HG02943 (cell line): ENCODE results near the gene PRKAR1B.

Experiments used
- ATAC-seq: cut with Tn5 transposase; IDR thresholded peaks from one replicate; pipeline ENCODE4 v1.9.1; 2021; ENCODE audit warnings: mild to moderate bottlenecking, low read depth, moderate library complexity; ENCODE audit not compliant: unreplicated experiment

Gene PRKAR1B

DNA sequence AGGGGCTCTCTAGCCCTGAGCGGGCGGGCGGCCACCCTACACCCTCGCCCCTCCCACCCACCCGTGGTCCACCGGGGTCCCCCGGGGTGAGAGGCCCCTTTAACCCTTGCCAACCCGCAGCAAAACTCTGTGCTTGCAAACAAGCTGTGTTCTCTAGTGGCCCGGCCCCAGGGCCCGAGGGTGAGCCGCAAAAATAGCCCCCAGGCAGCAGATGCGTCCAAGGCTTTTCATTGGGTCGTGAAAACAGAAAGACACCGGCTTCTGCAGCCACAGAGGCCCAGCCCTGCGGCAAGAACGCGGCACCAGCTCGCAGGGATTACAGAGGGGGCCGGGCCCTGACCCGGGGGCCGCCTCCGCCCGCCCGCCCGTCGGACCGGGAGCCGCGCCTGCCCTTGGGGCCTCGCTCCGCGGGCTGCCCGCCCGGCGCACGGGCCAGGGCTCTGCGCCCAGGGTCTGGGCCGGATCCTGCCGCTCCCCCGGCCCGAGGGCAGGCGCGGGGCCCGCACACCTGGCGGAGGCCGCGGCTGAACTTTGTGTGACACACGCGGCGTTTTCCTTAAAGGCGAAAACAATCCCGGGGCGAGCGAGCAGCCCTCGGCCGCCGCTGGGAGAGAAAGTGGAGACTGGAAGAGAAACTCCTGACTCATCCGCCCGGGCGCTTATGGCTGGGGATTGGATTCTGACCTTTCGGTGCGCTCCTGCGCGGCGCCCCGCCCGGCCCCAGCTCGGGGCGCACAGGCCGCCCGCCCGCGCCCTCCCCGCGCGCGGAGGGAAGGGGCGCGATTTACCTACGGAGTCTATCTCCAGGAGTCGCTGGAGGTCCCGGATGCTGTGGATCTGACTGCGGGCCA lies 210.2 kb downstream of the PRKAR1B start:
- no peak for ATAC-seq

DNA sequence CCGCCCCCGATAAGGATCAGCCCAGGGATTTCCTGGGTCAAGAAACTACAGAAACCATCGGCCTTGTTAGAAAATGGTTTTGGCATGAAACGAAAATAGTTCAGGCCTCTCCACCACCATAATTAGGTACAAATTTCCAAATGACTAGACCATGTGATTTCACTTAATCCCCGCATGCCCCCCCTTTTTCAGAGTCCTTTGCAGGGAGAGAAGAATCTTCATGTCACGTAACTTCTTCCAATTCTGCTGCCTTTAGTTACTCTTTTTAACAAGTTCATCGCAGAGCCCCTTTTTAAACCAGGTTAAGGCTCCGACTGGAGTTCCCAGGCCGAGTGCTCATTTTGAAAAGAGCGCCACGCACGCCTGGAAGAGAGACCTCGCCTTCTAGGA lies 210.9 kb downstream of the PRKAR1B start:
- no peak for ATAC-seq

DNA sequence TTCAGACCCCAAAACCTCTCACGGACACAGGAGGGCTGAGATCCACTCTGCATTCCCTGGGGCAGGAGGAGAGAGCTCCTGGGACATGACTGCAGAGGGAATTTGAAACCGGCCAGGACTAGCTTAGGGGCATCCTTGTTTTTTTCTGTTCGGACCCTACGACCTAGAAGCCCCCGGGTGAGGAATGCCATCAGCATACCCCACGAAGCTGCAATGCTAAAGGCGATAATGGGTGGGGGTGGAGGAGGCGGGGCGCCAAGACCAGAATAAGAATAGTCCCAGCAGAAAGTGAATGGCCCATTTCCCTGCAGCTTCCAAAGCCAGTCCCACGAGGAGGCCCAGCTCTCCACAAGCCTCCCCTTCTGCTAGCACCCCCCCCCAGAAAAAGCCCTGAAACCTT lies 211.5 kb downstream of the PRKAR1B start:
- ATAC-seq = no peak

DNA sequence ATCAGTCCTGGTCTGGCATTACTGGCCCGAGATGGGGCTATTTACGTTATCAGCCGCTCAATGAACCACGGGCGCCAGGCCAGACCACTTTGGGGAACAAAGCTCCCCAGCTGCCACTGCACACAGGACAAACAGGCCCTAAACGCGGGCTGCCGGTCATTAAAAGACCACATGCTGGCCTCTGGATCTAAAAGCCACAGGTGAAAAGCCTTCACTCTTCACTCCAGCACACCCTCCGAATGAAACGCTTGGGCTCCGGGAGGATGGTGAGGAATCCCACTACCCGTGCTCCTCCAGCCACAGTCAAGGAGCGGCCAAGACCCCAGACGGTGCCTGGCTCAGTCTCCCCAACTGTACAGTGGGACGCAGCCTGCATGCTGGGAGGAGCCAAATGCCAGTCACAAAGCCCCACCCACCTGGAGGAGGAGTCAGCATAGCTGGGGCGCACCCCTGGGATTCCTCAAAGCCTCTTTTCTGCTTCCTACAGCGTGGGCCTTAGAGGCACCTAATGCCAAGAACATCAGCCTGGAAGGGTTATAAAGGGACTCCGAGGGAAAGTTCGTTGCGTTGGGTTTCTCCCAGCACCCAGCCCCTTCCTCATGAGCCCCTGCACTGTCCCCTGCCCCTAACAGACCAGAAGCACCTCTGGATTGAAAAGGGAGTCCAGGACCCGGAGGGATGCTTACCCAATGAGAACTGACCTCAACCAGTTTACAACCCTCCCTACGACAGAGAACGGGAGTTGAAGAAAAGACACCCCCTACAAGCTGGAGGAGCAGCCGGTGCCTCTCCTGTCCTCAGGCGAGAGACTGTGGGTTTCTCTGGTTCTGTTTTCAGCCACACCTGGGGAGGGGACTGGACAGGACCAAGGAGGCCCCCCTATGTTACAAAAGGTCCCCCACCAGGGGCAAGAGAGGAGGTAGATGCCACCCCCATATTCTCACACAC lies 212.2 kb downstream of the PRKAR1B start:
- no peak for ATAC-seq

DNA sequence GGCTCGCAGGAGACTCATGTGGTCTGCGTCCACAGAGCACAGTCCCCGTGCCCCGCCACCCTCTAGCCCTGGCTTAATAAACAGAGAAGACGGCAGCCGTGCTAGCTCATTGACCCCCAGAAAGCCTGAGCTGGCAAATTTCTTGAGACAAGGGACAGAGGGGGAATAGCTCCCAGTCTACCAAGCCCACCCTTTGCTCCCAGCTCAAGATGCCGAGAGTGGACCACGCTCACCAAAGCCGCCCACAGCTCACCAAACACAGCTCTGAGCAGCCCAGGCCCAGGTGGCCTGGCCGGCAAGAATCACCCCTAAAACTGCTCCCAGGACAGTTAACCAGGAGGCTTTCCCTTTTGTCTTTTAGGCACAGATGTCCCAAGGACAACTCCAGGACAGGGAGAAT lies 212.8 kb downstream of the PRKAR1B start:
- ATAC-seq = no peak

DNA sequence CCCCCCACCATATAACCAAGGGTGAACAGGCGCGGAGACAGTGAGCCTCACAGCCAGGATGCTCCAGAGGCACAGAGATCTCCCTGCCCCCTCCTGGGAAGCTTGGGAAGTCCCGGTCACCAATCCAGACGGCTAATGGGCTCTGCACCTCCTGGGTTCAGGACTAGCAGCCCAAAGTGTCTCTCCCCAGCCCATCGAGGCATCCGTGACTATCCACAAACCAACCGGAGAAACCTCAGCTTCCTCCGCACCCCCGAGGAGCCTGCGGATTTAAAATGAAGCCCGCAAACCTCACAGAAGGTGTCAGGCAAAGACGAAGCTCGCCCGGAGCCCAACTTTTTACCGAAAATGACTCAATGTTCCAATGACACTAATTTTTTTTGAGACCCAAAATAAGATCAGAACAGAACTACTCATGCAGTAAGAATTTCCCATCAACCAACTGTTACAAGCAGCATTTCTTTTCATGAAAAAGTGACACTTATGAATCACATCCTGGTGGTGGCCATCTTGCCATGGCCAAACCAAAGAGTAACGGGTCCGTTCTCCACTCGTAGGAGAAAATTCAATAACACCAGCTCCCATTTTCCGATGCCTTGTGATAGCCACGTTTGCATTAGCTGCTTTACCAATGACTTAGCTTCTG lies 213.4 kb downstream of the PRKAR1B start:
- no peak for ATAC-seq

DNA sequence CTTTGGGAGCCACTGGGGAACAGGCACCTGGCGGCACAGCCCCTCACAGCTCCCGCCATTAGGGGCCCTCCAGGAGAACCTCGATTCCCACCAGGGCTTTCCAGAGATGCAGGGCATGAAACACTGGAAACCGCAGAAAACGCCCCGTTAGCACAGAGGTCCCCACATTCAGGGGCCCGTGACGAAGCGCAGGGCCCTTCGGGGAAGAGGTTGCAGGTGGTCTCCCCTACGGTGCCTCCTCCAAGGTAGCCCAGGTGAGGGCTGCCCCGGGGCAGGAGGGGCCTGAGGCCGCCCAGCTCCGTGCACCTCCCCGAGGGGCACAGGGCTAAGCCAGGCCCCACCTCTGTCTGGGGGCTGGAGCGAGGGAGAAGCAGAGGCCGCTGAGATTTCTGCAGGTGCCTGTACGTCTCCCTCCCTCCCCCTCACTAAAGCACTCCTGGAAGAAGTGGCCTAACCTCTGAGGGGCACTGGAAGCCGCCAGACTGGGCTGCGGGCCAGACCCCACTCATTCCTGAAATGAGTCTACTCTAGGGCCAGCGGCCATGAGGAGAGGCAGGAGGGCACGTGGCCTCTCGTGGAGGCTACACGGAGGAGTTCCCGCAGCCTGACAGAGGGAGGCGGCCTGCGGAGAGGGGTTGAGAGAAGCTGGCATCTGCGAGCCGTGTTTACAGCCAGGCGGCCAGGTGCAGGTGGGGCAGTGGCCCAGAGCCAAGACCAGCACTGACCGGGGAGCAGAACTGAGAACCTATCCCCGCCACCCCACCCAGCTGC lies 214.4 kb downstream of the PRKAR1B start:
- no peak for ATAC-seq

DNA sequence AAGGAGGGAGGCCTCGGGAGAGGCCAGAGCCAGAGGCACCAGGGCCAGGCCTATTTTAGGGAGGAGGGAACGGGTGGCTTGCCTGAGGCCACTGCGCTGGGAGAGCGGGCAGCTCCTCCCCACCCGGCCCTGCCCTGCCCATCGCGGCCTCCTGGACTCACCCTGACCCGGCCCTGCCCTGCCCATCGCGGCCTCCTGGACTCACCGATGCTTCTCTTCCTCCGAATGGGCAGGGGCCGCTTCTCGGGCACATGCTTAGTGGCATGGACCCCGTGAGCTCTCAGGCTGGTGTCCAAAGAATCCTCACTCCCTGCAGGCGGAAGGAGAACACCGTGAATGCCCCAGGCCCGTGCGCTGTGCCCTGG lies 215.0 kb downstream of the PRKAR1B start:
- ATAC-seq = no peak

DNA sequence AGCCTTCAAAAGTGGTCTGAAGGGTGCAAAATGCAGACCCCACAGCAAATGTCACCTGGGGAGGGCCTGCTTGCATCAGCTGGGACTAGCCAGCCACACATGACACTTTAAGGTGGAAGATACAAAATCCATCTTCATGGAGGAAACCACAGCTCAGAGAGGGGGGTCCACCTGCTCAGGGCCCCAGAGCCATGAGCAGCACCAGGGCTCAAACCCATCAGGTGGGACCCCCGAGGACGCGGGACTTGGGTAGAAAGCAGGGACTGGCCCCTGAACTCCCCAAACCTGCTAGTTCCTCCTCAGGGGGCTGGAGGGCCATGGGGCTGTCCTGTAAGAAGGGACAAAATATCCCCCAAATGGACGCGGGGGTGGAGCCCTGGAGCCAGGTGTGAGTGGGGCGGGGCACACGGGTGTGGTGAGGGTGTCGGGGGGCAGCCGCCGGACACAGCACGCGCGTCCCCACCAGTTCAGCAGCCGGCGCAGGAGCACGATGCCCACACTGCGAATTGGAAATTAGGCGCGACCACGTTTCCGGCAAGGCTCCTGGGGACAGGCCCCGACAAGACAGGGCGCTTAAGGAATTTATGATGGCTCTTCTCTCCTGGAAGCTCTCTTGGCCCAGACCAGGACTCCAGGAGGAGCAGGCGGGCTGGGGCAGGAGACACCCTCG lies 215.5 kb downstream of the PRKAR1B start:
- no peak for ATAC-seq

DNA sequence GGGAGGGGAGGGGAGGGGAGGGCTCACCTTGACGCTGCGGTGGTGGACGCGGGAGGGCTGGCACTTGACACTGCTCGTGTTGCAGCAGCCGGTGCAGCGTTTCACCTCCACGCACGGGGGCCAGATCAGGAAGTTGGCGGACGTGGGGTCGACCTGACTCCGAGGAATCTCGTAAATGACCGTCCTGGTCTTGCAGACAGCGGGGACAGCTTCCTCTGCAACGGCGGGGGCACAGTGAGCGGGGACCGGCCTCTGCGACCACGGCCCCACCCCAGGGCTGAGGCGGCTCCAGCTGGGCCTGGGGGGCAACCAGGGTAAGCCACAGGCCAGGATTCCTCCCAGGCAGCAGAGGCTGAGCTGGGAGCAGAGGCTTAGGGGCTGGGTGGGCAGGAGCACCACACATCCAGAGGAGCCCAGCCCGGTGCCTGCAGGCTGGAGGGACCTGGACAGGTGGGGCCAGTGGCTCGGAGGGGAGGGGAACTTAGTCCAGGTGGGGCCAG lies 216.2 kb downstream of the PRKAR1B start:
- ATAC-seq = no peak

DNA sequence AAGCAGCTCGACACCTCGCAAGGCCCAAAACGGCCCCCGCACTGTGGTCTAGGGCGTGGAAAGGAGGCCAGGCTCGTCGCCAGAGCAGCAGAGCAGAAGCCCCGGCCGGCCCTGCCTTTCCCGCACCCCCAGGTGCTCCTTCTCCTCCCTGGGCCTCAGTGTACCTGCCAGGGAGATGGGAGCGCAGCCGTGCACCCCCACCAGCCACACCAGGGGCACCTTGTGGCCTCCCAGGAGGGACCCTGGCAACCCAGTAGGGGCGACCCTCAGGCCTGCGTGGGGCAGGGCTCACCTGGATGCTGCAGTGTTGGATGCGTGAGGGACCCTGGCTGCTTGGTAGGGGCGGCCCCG lies 217.0 kb downstream of the PRKAR1B start:
- ATAC-seq = no peak

DNA sequence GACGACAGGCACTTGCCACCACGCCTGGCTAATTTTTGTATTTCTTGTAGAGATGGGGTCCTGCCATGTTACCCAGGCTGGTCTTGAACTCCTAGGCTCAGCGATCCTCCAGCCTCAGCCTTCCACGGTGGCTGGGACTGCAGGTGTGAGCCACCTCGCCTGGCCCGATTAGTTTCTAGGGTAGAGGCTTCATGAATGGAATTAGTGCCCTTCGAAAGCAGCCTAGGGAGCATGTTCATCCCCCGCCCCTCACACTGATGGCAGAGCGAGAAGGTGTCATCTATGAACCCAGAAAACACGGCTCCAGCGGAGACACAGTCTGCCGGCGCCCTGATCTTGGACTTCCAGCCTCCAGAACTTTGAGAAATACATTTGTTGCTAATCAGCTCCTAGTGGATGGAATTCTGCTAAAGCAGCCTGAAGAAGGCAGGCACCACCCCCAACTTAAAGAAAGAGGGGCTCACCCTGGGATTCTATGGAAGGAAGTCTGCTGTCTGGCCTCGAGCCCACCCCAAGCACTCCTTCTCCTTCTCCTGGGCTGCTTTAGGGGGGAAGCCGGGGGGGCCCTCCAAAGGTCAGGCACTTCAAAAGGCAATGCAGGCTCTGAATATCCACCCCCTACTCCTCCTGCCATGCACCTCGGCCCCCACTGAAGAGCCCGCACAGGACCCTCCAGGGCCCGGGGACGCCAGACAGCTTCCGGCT lies 217.5 kb downstream of the PRKAR1B start:
- no peak for ATAC-seq

DNA sequence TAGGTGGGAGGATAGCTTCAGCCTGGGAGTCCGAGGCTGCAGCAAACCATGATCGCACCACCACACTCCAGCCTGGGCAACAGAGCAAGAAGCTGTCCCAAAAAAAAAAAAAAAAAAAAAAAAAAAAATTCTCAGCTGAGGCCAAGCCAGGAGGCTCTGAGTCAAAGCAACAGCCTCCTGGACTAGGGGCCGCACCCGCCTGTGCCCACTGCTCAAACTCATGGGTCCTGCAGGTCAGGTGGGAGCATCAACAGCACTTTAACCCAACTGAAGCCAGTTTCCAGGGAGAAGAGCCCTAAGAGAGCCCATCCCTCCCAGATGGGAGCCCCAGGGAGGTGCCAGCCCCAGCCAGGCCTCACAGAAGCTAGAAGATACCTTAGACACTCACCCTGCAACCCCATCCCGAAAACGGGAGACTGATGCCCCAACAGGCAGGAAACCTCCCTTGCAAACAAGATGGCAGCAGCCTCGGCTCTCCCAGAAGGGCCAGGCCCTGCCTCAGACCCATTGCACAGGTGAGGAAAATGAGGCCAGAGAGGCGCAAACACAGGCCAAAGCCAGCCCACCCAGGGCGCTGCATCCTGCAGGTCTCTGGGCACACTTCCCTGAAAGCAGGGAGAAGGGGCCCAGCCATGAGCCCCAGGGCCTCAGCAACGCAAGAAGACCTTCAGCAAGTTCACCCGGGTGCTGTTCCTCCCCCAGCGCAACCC lies 218.5 kb downstream of the PRKAR1B start:
- no peak for ATAC-seq

DNA sequence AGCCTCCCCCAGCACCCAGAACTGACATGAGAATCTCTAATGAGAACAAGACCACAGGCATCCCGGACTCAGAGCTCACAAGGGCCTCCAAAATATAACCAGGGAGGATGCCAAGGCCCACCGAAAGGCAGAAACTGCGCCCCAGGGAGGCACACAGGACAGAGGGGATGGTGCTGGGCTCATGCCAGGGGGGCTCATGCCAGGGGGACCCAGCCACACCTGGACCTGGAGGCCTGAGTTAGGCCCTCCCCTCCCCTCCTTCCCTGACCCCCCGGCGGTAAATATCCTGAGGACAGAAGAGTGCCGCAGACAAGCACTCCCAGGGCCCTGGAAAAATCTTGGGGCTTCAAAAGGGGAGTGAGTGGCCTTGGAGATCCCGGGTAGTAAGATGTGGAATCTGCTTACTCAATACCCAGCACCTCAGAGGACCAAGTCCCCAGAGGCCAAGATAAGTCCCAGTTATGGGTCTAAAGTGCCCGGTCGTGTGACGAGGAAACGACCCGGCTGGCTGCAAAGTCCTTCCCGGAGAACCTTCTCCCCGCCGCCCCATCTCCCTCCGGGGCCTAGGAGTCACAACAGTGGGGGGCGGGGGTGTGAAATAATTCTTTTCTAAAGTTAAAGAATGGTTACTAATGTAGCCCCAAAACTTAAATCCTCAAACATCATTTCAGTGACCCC lies 219.3 kb downstream of the PRKAR1B start:
- ATAC-seq = no peak

DNA sequence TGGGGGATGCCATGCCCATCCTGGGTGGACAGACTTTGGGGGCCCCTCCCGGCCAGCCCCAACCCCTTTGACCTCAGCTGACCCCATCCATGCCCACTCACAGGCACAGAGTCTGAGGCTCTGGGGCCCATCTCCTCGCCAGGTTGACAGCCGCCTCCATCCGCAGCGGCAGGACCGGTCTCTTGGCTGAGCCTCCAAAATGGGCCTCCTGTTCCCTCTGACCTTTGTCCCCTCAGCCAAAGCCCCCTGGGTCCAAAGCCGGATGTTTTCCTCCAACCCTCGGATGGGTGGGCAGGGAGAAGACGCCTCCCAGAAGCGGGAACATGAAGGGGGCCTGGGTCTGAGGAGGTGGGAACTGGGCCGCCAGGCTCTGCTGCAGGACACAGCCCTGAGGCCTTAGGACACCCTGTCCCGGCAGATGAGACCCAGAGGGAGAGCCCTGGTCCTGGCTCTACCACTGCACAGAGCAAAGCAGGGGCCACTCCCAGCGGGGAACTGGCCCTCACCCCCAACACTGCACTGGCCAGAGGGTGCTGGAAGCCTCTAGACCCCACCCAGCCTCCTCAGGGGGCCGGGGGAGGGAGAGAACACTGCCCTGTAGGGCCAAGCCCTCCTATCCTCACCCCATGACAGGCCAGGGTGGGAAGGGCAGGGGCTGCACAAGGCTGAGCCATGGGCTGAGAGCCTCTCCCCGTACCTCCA lies 220.0 kb downstream of the PRKAR1B start:
- no peak for ATAC-seq

DNA sequence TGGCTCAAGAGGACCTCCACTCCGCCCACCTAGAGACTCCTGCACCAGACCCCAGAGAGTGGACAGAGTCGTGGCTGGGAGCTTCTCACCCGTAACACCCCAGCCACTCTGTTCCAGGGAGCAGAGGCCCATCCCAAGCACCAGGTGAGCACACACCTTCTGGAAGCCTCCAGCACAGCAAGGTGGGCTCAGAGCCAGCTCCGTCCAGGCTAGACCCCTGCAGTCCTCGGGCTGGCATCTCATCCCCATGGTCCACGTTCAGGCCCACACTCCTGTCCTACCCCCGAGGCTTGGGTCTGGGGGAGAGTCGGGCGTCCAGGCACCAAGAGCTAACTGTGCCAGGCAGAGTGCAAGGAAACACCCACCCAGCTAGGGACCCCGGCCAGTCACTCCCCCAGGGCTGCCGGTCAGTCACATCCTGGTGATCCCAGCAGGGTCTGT lies 220.7 kb downstream of the PRKAR1B start:
- ATAC-seq = no peak

DNA sequence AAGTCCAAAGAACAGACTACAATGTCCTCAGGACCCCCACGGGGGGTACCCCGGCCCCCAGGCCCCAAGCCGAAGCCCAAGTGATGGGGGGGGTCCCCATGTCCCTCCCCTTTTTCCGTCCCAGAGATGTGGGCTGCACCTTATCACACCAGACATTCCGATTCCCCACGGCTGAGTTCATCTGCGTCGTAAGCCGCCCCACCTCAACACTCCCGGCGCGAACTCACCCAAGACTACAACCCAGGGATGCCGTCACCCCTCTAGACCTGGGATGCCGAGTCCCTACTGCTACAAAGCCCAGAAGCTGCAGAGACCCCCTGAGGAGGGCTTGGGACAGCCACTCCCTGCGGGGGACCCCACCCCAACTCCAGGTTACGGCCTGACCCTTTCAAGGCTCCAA lies 221.9 kb downstream of the PRKAR1B start:
- ATAC-seq = no peak
